GM12875 (cell line): ENCODE data around the gene BRF1.

ENCODE experiments used
- H3K4me3 ChIP-seq: one replicate; pipeline ENCODE4 v1.5.1; 2011; ENCODE audit warnings: low read depth, low read length, control low read depth
- TF ChIP-seq, protein P1 (sequence below): IDR thresholded peaks from 2 replicates; pipeline ENCODE4 v1.5.1; 2011; ENCODE audit warnings: low read depth, mild to moderate bottlenecking, control low read depth, inconsistent platforms, low read length, moderate library complexity, borderline replicate concordance; ENCODE audit not compliant: insufficient read depth

BRF1 gene

GRCh38 chr14:105187935-105188524, 112.8 kb downstream of the BRF1 start:
- TF ChIP-seq, protein P1, sequence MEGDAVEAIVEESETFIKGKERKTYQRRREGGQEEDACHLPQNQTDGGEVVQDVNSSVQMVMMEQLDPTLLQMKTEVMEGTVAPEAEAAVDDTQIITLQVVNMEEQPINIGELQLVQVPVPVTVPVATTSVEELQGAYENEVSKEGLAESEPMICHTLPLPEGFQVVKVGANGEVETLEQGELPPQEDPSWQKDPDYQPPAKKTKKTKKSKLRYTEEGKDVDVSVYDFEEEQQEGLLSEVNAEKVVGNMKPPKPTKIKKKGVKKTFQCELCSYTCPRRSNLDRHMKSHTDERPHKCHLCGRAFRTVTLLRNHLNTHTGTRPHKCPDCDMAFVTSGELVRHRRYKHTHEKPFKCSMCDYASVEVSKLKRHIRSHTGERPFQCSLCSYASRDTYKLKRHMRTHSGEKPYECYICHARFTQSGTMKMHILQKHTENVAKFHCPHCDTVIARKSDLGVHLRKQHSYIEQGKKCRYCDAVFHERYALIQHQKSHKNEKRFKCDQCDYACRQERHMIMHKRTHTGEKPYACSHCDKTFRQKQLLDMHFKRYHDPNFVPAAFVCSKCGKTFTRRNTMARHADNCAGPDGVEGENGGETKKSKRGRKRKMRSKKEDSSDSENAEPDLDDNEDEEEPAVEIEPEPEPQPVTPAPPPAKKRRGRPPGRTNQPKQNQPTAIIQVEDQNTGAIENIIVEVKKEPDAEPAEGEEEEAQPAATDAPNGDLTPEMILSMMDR: 0 out of 2 replicates have a peak, but pooled peaks have one; percentile 5
- H3K4me3 ChIP-seq: no peak overlapping the region

- no peak overlapping the region for H3K4me3 ChIP-seq
- TF ChIP-seq, protein P1: no peak
Observed at GRCh38 chr14:105187116-105187515, 113.7 kb downstream of the BRF1 start.

- no peak overlapping the region for H3K4me3 ChIP-seq
- TF ChIP-seq, protein P1: no peak
Observed at GRCh38 chr14:105185973-105186372, 114.8 kb downstream of the BRF1 start.

- TF ChIP-seq, protein P1: no peak
- H3K4me3 ChIP-seq: no peak overlapping the region
Observed at GRCh38 chr14:105185001-105185400, 115.8 kb downstream of the BRF1 start.

- no peak overlapping the region for H3K4me3 ChIP-seq
- TF ChIP-seq, protein P1: no peak
Observed at GRCh38 chr14:105184461-105184860, 116.3 kb downstream of the BRF1 start.

DNA sequence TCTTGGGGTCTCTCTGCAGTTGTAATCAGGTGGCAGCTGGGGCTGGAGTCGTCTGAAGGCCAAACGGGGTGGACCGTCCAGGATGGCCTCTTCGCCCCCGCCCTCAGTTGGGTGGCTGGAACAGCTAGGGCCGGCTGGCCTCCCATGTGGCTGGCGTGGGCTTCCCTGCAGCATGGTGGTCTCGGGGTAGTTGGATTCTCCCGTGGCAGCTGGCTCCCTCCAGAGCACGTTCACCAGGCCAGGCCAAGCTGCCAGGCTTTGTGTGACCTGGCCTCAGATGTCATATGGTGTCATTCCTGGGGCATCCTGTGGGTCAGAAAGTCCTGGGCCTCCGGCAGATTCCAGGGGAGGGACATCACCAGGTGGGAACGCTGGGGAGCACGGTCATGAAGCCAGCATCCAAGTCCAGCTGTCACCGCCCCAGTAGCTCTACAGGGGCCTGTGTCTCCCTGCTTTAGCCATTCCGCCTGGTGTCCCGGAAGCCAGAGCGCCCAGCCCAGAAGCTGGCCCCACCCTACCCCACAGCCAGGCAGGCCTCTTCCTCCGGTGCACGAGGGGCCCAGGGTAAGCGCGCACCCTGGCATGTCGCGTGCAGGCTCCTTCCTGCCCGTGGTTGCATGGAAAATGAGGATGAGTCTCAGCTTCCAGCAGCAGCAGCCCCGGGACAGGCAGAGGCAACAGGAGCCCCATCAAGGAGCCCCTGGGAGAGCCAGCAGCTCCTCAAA, 118.3 kb downstream of the BRF1 start:
- TF ChIP-seq, protein P1: no peak
- no peak overlapping the region for H3K4me3 ChIP-seq
